Spleen (tissue), 7 donors: ENCODE results near the gene CD302.

Experiments used
- CTCF ChIP-seq, 11 experiments: fragments of 200-600 bp in 7 of 11; fragments of 450-650 bp in 4 of 11; sonication (generic) in 4 of 11; IDR thresholded peaks in 8 of 11; conservative IDR thresholded peaks in 3 of 11; 1 replicate in 7 of 11; 2 replicates in 4 of 11; pipeline versions ENCODE4 v1.4.0 to v1.8.0; 2016 to 2021; ENCODE audit warnings: antibody characterized with exemption in 11 of 11, inconsistent platforms in 4 of 11, mild to moderate bottlenecking in 1 of 11
- POLR2A ChIP-seq, 3 donors: fragments of 450-650 bp; IDR thresholded peaks; one replicate each; pipeline ENCODE4 v1.5.1; 2017; ENCODE audit warnings: antibody characterized with exemption in 3 of 3, mild to moderate bottlenecking in 1 of 3
- POLR2AphosphoS5 ChIP-seq, 3 donors: sonication (generic); formaldehyde crosslinking; IDR thresholded peaks; one replicate each; pipeline ENCODE4 v1.5.1; 2017; ENCODE audit warnings: antibody characterized with exemption in 3 of 3
- donor health status: DM: no; HTN: no; CAD: no; lungs with moderate emphysema.
- donor health status: DM: no; HTN: no; CAD: no.
- donor health status: DM: no; HTN: no; CAD: no.

DNA sequence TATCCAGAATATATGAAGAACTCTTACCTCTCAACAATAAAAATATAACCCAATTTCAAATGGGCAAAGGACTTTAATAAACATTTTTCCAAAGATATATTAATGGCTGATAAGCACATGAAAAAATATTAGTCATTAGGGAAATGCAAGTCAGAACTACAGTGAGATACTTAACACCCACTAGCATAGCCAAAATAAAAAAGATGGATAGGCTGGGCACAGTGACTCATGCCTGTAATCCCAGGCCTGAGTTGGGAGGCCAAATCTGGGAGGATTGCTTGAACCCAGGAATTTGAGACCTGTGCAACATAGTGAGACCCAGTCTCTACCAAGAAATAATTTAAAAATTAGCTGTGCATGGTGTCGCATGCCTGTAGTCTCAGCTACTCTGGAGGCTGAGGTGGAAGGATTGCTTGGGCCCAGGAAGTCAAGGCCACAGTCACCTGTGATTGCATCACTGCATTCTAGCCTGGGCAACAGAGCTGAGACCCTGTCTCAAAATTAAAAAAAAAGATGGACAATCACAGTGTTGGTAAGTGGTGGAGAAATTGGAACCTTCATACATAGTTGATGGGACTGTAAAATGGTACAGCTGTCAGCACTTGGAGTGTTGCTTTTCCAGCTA is 60.6 kb downstream of the CD302 start:
- TF ChIP-seq CTCF (IDR thresholded peaks at IDR 0.05 in 8 of 11, conservative IDR thresholded peaks at IDR 0.05 in 3 of 11): no peak
- TF ChIP-seq POLR2A (IDR thresholded peaks at IDR 0.05): no peak
- TF ChIP-seq POLR2AphosphoS5 (IDR thresholded peaks at IDR 0.05): no peak
